Midbrain (tissue), 1 donor: Measurements from ENCODE around the gene CUL1.
"Not testable (repeated sequence)": the region's sequence is repeated elsewhere in the genome, so short reads cannot be mapped to it uniquely, and the experiment has no call there.

ENCODE experiments used
- DNase-seq: peaks from one replicate; lab custom pipeline; 2025; lab: John Stamatoyannopoulos, UW

The CUL1 gene

GRCh38 chr7:148697256-148698006 lies 1.3 kb upstream of the CUL1 start:
- no peak for DNase-seq

- DNase-seq: no peak
Observed at GRCh38 chr7:148698007-148698396, 701 bp upstream of the CUL1 start.

- DNase-seq: no peak
Observed at GRCh38 chr7:148699024-148699781, 500 bp downstream of the CUL1 start.

GRCh38 chr7:148699782-148700629 lies 1.3 kb downstream of the CUL1 start:
- peak; percentile 45 for DNase-seq

- DNase-seq: no peak
Observed at GRCh38 chr7:148700661-148701064, 2.0 kb downstream of the CUL1 start.

GRCh38 chr7:148701414-148701813 lies 2.7 kb downstream of the CUL1 start:
- DNase-seq: no peak

GRCh38 chr7:148702876-148703670 lies 4.4 kb downstream of the CUL1 start:
- DNase-seq: no peak

- not testable (repeated sequence) for DNase-seq
Observed at GRCh38 chr7:148703671-148703962, 4.9 kb downstream of the CUL1 start.

GRCh38 chr7:148704189-148704588 lies 5.5 kb downstream of the CUL1 start:
- no peak for DNase-seq

GRCh38 chr7:148704970-148705369 lies 6.3 kb downstream of the CUL1 start:
- DNase-seq: no peak

GRCh38 chr7:148706368-148706767 lies 7.7 kb downstream of the CUL1 start:
- no peak for DNase-seq

GRCh38 chr7:148708026-148708885 lies 9.6 kb downstream of the CUL1 start:
- DNase-seq: no peak

GRCh38 chr7:148709014-148709413 lies 10.3 kb downstream of the CUL1 start:
- no peak for DNase-seq

GRCh38 chr7:148710426-148710825 lies 11.7 kb downstream of the CUL1 start:
- DNase-seq: not testable (repeated sequence)

- DNase-seq: no peak
Observed at GRCh38 chr7:148711191-148712102, 12.7 kb downstream of the CUL1 start.

- DNase-seq: no peak
Observed at GRCh38 chr7:148712678-148713329, 14.1 kb downstream of the CUL1 start.

GRCh38 chr7:148714498-148714897 lies 15.8 kb downstream of the CUL1 start:
- no peak for DNase-seq

- no peak for DNase-seq
Observed at GRCh38 chr7:148715027-148715426, 16.3 kb downstream of the CUL1 start.

- no peak for DNase-seq
Observed at GRCh38 chr7:148717266-148717793, 18.6 kb downstream of the CUL1 start.
